Neural cell (in vitro differentiated cells): ENCODE results near the gene ALX4.

Experiments
- CTCF ChIP-seq: fragments of 450-650 bp; IDR thresholded peaks from 2 replicates; pipeline ENCODE4 v1.5.1; 2014; ENCODE audit warnings: antibody characterized with exemption, mild to moderate bottlenecking, moderate library complexity; ENCODE audit not compliant: poor library complexity, severe bottlenecking
- EP300 ChIP-seq: fragments of 450-650 bp; conservative IDR thresholded peaks from 2 replicates; pipeline ENCODE4 v1.6.1; 2014; ENCODE audit warnings: antibody characterized with exemption, mild to moderate bottlenecking, moderate library complexity; ENCODE audit not compliant: poor library complexity, severe bottlenecking
- POLR2AphosphoS5 ChIP-seq: IDR thresholded peaks from 2 replicates; pipeline ENCODE4 v1.6.1; 2012
- RAD21 ChIP-seq: fragments of 450-650 bp; conservative IDR thresholded peaks from 2 replicates; pipeline ENCODE4 v1.6.1; 2014; ENCODE audit warnings: antibody characterized with exemption, mild to moderate bottlenecking, moderate library complexity
- TAF1 ChIP-seq: IDR thresholded peaks from 2 replicates; pipeline ENCODE4 v1.6.1; 2012; ENCODE audit warnings: low read depth

GRCh38 chr11:44235765-44236201 is 74.2 kb downstream of the ALX4 start:
- TF ChIP-seq CTCF (no peak), TAF1 (no peak), RAD21 (no peak), EP300 (no peak), POLR2AphosphoS5 (no peak)
